HepG2 (cell line): ENCODE data around the gene GALP. TPM values are rescaled to one million over a fixed set of nuclear protein-coding genes. Genes with fewer than 3 reads are reported as not detected.

Experiments used
- ATAC-seq: fragments of 200-7000 bp; cut with Tn5 transposase; 3 replicates; pipeline ENCODE4 v1.9.1; 2020; ENCODE audit warnings: mild to moderate bottlenecking, moderate library complexity
- BruUV-seq: library from RNA; stranded (reverse); fragments of 400-500 nt; replicated peaks from 2 replicates; lab custom pipeline; 2021; lab: Mats Ljungman, UMichigan
- CTCF ChIA-PET: fragments of 300-600 bp; formaldehyde crosslinking; extraction: SDS; loops from one replicate; lab custom pipeline; 2021; ENCODE audit warnings: low total read pairs, inconsistent platforms, low intra/inter-chr PET ratio; lab: Yijun Ruan, JAX
- POLR2A ChIA-PET: fragments of 350-600 bp; sonication (Branson Sonifier 250); formaldehyde crosslinking; loops from one replicate; lab custom pipeline; 2020; ENCODE audit warnings: antibody characterized with exemption, inconsistent platforms; lab: Yijun Ruan, JAX
- DNase-seq: peaks from one replicate; pipeline ENCODE4 v3.0.0-alpha.2; 2015; ENCODE audit warnings: low spot score
- FAIRE-seq: peaks from 3 replicates; lab custom pipeline; 2011; peaks lifted over from hg19 to GRCh38; lab: Jason Lieb, UNC
- H2AFZ ChIP-seq: one replicate; pipeline ENCODE4 v1.6.1; 2011; ENCODE audit warnings: low read length, inconsistent platforms
- H3K27ac ChIP-seq: fragments of 300-600 bp; 3 replicates; pipeline ENCODE4 v1.8.0; 2011; ENCODE audit warnings: mixed run types, mild to moderate bottlenecking, mixed read lengths, low read length, inconsistent platforms; ENCODE audit not compliant: insufficient read depth; ENCODE audit errors: extremely low read length
- H3K27me3 ChIP-seq, 2 experiments: fragments of 200-600 bp in 1 of 2; 2 replicates in 1 of 2; 3 replicates in 1 of 2; pipeline versions ENCODE4 v1.6.0 to v1.8.0; 2011; ENCODE audit warnings: low read length in 2 of 2, mild to moderate bottlenecking in 2 of 2, moderate library complexity in 2 of 2, inconsistent platforms in 1 of 2; ENCODE audit not compliant: insufficient read depth in 2 of 2, control insufficient read depth in 1 of 2
- H3K36me3 ChIP-seq, 2 experiments: fragments of 200-600 bp in 1 of 2; replicated peaks in 1 of 2; 2 replicates in 1 of 2; 3 replicates in 1 of 2; pipeline versions ENCODE4 v1.5.1 to v1.8.0; 2011; ENCODE audit warnings: low read length in 2 of 2, inconsistent platforms in 1 of 2; ENCODE audit not compliant: insufficient read depth in 2 of 2, control insufficient read depth in 1 of 2
- H3K4me1 ChIP-seq: 2 replicates; pipeline ENCODE4 v1.5.1; 2012; ENCODE audit warnings: low read length, inconsistent platforms; ENCODE audit not compliant: insufficient read depth
- H3K4me2 ChIP-seq: 2 replicates; pipeline ENCODE4 v1.6.0; 2011; ENCODE audit warnings: low read depth, low read length, inconsistent platforms
- H3K4me3 ChIP-seq, 3 experiments: fragments of 200-600 bp in 1 of 3; sonication (generic), shearing (Covaris generic) in 1 of 3; replicated peaks in 1 of 3; 2 replicates each; pipeline ENCODE4 v1.5.1; 2011 to 2016; ENCODE audit warnings: low read length in 3 of 3, inconsistent platforms in 2 of 3, low read depth in 2 of 3, mild to moderate bottlenecking in 2 of 3, control low read depth in 1 of 3, mixed read lengths in 1 of 3; ENCODE audit not compliant: insufficient read depth in 1 of 3
- H3K79me2 ChIP-seq: one replicate; pipeline ENCODE4 v1.6.1; 2011; ENCODE audit warnings: low read length, inconsistent platforms; ENCODE audit not compliant: insufficient read depth
- H3K9ac ChIP-seq: 2 replicates; pipeline ENCODE4 v1.6.0; 2011; ENCODE audit warnings: mild to moderate bottlenecking, low read depth, low read length, inconsistent platforms; ENCODE audit not compliant: insufficient read depth
- H3K9me3 ChIP-seq: 2 replicates; pipeline ENCODE4 v1.5.1; 2012; ENCODE audit warnings: mild to moderate bottlenecking, low read length
- H4K20me1 ChIP-seq: 2 replicates; pipeline ENCODE4 v1.6.0; 2011; ENCODE audit warnings: inconsistent platforms, mild to moderate bottlenecking, low read length, moderate library complexity; ENCODE audit not compliant: insufficient read depth
- ADNP ChIP-seq: sonication (generic); formaldehyde crosslinking; IDR thresholded peaks from 2 replicates; pipeline ENCODE4 v1.4.0; 2020; ENCODE audit warnings: missing genetic modification reagents
- ATF2 ChIP-seq: sonication (generic); formaldehyde crosslinking; IDR thresholded peaks from 2 replicates; pipeline ENCODE4 v1.4.0; 2020; ENCODE audit warnings: missing genetic modification reagents
- CEBPB ChIP-seq: IDR thresholded peaks from 2 replicates; pipeline ENCODE4 v1.6.1; 2011; ENCODE audit warnings: low read depth, low read length, improper control_type of control experiment, borderline replicate concordance
- CENPX ChIP-seq: sonication (generic); formaldehyde crosslinking; IDR thresholded peaks from 2 replicates; pipeline ENCODE4 v1.9.0; 2021; ENCODE audit warnings: mild to moderate bottlenecking, missing genetic modification reagents, moderate library complexity
- EP300 ChIP-seq, 3 experiments: sonication (generic) in 1 of 3; formaldehyde crosslinking in 1 of 3; IDR thresholded peaks; 2 replicates each; pipeline versions ENCODE4 v1.5.1 to v1.6.1; 2011 to 2020; ENCODE audit warnings: low read depth in 2 of 3, low read length in 2 of 3, borderline replicate concordance in 1 of 3, improper control_type of control experiment in 1 of 3, mild to moderate bottlenecking in 1 of 3, missing genetic modification reagents in 1 of 3, moderate library complexity in 1 of 3
- FOXA1 ChIP-seq, 2 experiments: fragments of 450-650 bp in 1 of 2; sonication (generic) in 1 of 2; formaldehyde crosslinking in 1 of 2; IDR thresholded peaks; 2 replicates each; pipeline versions ENCODE4 v1.4.0 to v1.6.1; 2016 to 2020; ENCODE audit warnings: missing genetic modification reagents in 1 of 2
- FOXA3 ChIP-seq: IDR thresholded peaks from 2 replicates; pipeline ENCODE4 v1.6.1; 2016; ENCODE audit warnings: missing genetic modification reagents, missing compliant biosample characterization
- FOXP1 ChIP-seq, 2 experiments: fragments of 450-650 bp in 1 of 2; IDR thresholded peaks; 2 replicates each; pipeline ENCODE4 v1.6.1; 2017 to 2018; ENCODE audit warnings: antibody characterized with exemption in 1 of 2
- GATAD2A ChIP-seq: IDR thresholded peaks from 2 replicates; pipeline ENCODE4 v1.6.1; 2016
- HNRNPH1 ChIP-seq: fragments of 200-400 bp; formaldehyde crosslinking; optimal IDR thresholded peaks from 2 replicates; pipeline ENCODE3; 2017; ENCODE audit warnings: mild to moderate bottlenecking, low read depth, low read length
- LBX2 ChIP-seq: sonication (generic); formaldehyde crosslinking; IDR thresholded peaks from 2 replicates; pipeline ENCODE4 v1.5.0; 2020; ENCODE audit warnings: missing genetic modification reagents, mild to moderate bottlenecking, borderline replicate concordance
- MIER3 ChIP-seq: IDR thresholded peaks from 2 replicates; pipeline ENCODE4 v1.6.1; 2016; ENCODE audit warnings: missing compliant biosample characterization, borderline replicate concordance
- NCOA2 ChIP-seq: sonication (generic); formaldehyde crosslinking; IDR thresholded peaks from 2 replicates; pipeline ENCODE4 v1.8.0; 2022; ENCODE audit warnings: inconsistent platforms
- NFIC ChIP-seq: IDR thresholded peaks from 2 replicates; pipeline ENCODE4 v1.6.1; 2012; ENCODE audit warnings: mild to moderate bottlenecking, low read length, inconsistent platforms
- PATZ1 ChIP-seq: sonication (generic); formaldehyde crosslinking; IDR thresholded peaks from 2 replicates; pipeline ENCODE4 v1.4.0; 2020; ENCODE audit warnings: missing genetic modification reagents
- SMAD3 ChIP-seq: sonication (generic); formaldehyde crosslinking; IDR thresholded peaks from 2 replicates; pipeline ENCODE4 v1.4.0; 2020; ENCODE audit warnings: missing genetic modification reagents
- ZC3H4 ChIP-seq: sonication (generic); formaldehyde crosslinking; IDR thresholded peaks from 2 replicates; pipeline ENCODE4 v1.4.0; 2020; ENCODE audit warnings: missing genetic modification reagents, borderline replicate concordance
- ZFP62 ChIP-seq: sonication (generic); formaldehyde crosslinking; IDR thresholded peaks from 2 replicates; pipeline ENCODE4 v1.4.0; 2020; ENCODE audit warnings: missing genetic modification reagents
- ZGPAT ChIP-seq: IDR thresholded peaks from 2 replicates; pipeline ENCODE4 v1.6.1; 2016; ENCODE audit warnings: mild to moderate bottlenecking
- ZSCAN9 ChIP-seq: IDR thresholded peaks from 2 replicates; pipeline ENCODE4 v1.6.1; 2016; ENCODE audit warnings: borderline replicate concordance
- WGBS: methylation state at CpG from one replicate; pipeline ENCODE4 v1.1.6; 2017; ENCODE audit warnings: low lambda C conversion rate; 5-methylcytosine and 5-hydroxymethylcytosine counted together
- in situ Hi-C: cut with HindIII; loops from 2 replicates; pipeline ENCODE4 v1.10.0; 2017; ENCODE audit warnings: low pct_unique_long_range_greater_than_20kb; ENCODE audit not compliant: extremely low pct_ligation_motif_present
- intact Hi-C: fragments of 100-400 bp; cut with micrococcal nuclease; formaldehyde crosslinking; loops from one replicate; pipeline ENCODE4 v1.10.0; 2022; ENCODE audit not compliant: unreplicated experiment
- polyA plus RNA-seq, 8 experiments: library from polyadenylated mRNA; depleted of rRNA in 3 of 8; stranded (reverse) in 7 of 8; unstranded in 1 of 8; fragments of >200 nt; fragmentation: Illumina TruSeq in 4 of 8; extraction: Trizol in 4 of 8; gene quantifications; 2 replicates each; pipeline versions ENCODE4 v1.2.1 to v1.2.3, GENCODE V29; 2011 to 2016; ENCODE audit warnings: low read depth in 4 of 8, missing spikeins in 1 of 8, mixed read lengths in 1 of 8; ENCODE audit not compliant: insufficient read depth in 1 of 8
- total RNA-seq, 5 experiments: library from RNA; depleted of rRNA; stranded (reverse); fragments of >200 nt; fragmentation: Illumina TruSeq; extraction: Trizol; gene quantifications; 2 replicates each; pipeline ENCODE4 v1.2.3, GENCODE V29; 2016; ENCODE audit warnings: low read depth in 1 of 5

GALP gene
- total and polyA plus RNA-seq, 2 of the 13 experiments (the other 11 are each of a cell fraction or from before 2014, with no cell fraction given): not detected

- FAIRE-seq (no peak), ATAC-seq (no peak), DNase-seq (peak; percentile 63)
- Histone ChIP-seq H3K9me3 (no peaks in the 10 kb centered on the region), H4K20me1 (no peaks in the 10 kb centered on the region), H3K27ac (peak overlapping the region; percentile 46), H3K36me3 (no peaks in the 10 kb centered on the region), H3K4me3 (no peak overlapping the region), H3K4me1 (peaks cover 64% of the 10 kb centered on the region), H3K9ac (no peak overlapping the region), H2AFZ (no peak overlapping the region), H3K4me2 (no peak overlapping the region; the same call in 1 of the 2 replicates), H3K27me3 (no peaks in the 10 kb centered on the region; a peak in 1 of 5 replicates), H3K79me2 (peaks cover 8% of the 10 kb centered on the region)
- ChIA-PET POLR2A (interaction anchor here (1.2 to 2.1 kb wide), 4 partner anchors 11 to 27 kb away, joined by 3 to 11 read pairs (median 7); partner anchors contain the start of gene ZNF787), CTCF (no interaction called here)
- 28% methylated on average over 3 of the region's 3 CpGs for WGBS
- intact Hi-C loops (no loop called here), in situ Hi-C loops (no loop called here)
- no TSS peak for BruUV-seq
- TF ChIP-seq GATAD2A (CRISPR knock-in tag) (peak; percentile 81), ZFP62 (CRISPR knock-in tag) (no peak), ATF2 (0 out of 2 replicates have a peak, but pooled peaks have one; percentile 13), ZC3H4 (CRISPR knock-in tag) (no peak), CENPX (CRISPR knock-in tag) (no peak), ADNP (CRISPR knock-in tag) (no peak), EP300 (IDR thresholded peaks at IDR 0.05; ENCODE audit: low read depth in 2 of 2, low read length in 2 of 2) (peak in 1 of 2 experiments; percentile 63; a peak in 2 of 4 replicates), EP300 (CRISPR knock-in tag; IDR thresholded peaks at IDR 0.05; ENCODE audit: borderline replicate concordance) (no peak), PATZ1 (CRISPR knock-in tag) (0 out of 2 replicates have a peak, but pooled peaks have one; percentile 15), FOXA3 (peak; percentile 78), CEBPB (peak; percentile 85), NFIC (peak; percentile 38; the same call in 1 of the 2 replicates), HNRNPH1 (no peak), ZSCAN9 (CRISPR knock-in tag) (0 out of 2 replicates have a peak, but pooled peaks have one; percentile 32), MIER3 (CRISPR knock-in tag) (0 out of 2 replicates have a peak, but pooled peaks have one; percentile 50), NCOA2 (CRISPR knock-in tag) (peak; percentile 83), LBX2 (CRISPR knock-in tag) (no peak), FOXA1 (IDR thresholded peaks at IDR 0.05) (0 out of 2 replicates have a peak, but pooled peaks have one; percentile 7), FOXA1 (CRISPR knock-in tag; IDR thresholded peaks at IDR 0.05) (peak; percentile 52; the same call in 1 of the 2 replicates), SMAD3 (CRISPR knock-in tag) (0 out of 2 replicates have a peak, but pooled peaks have one; percentile 62), ZGPAT (CRISPR knock-in tag) (0 out of 2 replicates have a peak, but pooled peaks have one; percentile 27), FOXP1 (IDR thresholded peaks at IDR 0.05) (no peak), FOXP1 (CRISPR knock-in tag; IDR thresholded peaks at IDR 0.05) (peak; percentile 64; the same call in 1 of the 2 replicates)
Observed at GRCh38 chr19:56138069-56138468, 37.7 kb upstream of the GALP start.
